Right lobe of liver (tissue), 4 donors: ENCODE data around the gene SEC11C.

Source experiments
- POLR2A ChIP-seq: fragments of 450-650 bp; IDR thresholded peaks from one replicate; pipeline ENCODE4 v1.6.1; 2017; ENCODE audit warnings: antibody characterized with exemption, mild to moderate bottlenecking
- TF ChIP-seq, protein P1 (sequence below), 4 donors: fragments of 200-600 bp in 3 of 4; fragments of 450-650 bp in 1 of 4; IDR thresholded peaks; one replicate each; pipeline versions ENCODE4 v1.5.1 to v1.8.0; 2016 to 2022; ENCODE audit warnings: antibody characterized with exemption in 4 of 4, mild to moderate bottlenecking in 2 of 4
- donor health status: DM: no; HTN: no; CAD: no.
- donor health status: DM: no; HTN: no; CAD: no.
- donor health status: DM: no; HTN: yes; CAD: no.

DNA sequence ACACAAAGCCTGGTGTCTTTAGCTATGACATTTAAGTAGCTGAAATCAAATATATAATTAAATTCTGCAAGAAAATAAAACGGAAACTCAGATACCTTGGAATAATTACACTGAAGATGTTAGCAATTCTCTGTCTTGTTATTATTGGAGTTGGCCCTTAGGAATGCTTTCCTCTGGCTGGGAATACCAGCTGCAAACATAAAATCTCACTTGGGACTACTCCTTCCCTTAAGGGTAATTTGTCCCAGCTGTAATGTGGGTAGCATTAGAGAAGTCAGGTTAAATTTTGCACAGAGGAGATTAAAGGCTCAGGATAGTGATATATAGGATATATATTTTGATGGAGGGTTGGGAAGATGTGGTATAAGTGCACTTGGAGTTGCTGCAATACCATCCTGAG is 43.0 kb downstream of the SEC11C start:
- TF ChIP-seq, protein P1, sequence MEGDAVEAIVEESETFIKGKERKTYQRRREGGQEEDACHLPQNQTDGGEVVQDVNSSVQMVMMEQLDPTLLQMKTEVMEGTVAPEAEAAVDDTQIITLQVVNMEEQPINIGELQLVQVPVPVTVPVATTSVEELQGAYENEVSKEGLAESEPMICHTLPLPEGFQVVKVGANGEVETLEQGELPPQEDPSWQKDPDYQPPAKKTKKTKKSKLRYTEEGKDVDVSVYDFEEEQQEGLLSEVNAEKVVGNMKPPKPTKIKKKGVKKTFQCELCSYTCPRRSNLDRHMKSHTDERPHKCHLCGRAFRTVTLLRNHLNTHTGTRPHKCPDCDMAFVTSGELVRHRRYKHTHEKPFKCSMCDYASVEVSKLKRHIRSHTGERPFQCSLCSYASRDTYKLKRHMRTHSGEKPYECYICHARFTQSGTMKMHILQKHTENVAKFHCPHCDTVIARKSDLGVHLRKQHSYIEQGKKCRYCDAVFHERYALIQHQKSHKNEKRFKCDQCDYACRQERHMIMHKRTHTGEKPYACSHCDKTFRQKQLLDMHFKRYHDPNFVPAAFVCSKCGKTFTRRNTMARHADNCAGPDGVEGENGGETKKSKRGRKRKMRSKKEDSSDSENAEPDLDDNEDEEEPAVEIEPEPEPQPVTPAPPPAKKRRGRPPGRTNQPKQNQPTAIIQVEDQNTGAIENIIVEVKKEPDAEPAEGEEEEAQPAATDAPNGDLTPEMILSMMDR (IDR thresholded peaks at IDR 0.05): no peak
- no peak for TF ChIP-seq POLR2A
